Measurements from ENCODE around the gene TNFSF12. TPM values are rescaled to one million over a fixed set of nuclear protein-coding genes. Genes with fewer than 3 reads are reported as not detected.

The TNFSF12 gene
- total RNA-seq, 1 experiment from 2014 or later, result 7.1 TPM

DNA sequence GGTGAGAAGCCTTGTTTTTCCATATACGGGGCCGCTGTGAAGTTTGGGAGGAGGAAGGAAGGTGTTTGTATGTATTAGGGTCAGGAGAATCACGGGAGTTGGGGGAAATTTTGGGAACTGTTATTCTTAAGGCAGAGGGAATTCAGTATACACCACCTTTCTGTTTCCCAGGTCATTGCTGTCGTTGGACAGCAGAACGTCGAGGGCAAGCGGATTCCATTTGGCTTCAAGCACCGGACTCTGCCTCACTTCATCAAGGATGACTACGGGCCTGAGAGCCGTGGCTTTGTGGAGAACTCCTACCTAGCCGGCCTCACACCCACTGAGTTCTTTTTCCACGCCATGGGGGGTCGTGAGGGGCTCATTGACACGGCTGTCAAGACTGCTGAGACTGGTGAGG, 47.1 kb upstream of the TNFSF12 start:
- H3K36me3 Mint-ChIP-seq (ENCODE audit: insufficient read depth in 1 of 3, low read depth in 3 of 3), result peaks cover 73 to 93% (median 90%) of the 10 kb centered on the region in 3 experiments
- no peaks in the 10 kb centered on the region for H4K20me1 ChIP-seq (ENCODE audit: control insufficient read depth, insufficient read depth, insufficient read length)
- no peaks in the 10 kb centered on the region for H3K27me3 Mint-ChIP-seq (ENCODE audit: low read depth)
- no peak overlapping the region for H2BK120ac ChIP-seq (ENCODE audit: low read depth, low read length, poor library complexity, severe bottlenecking)
- no peaks in the 10 kb centered on the region for H3K9me3 Mint-ChIP-seq
- H4K8ac ChIP-seq (replicated peaks; ENCODE audit: insufficient read length, low read depth, low read length), result no peak overlapping the region
- H3K9ac ChIP-seq (ENCODE audit: extremely low read depth, insufficient read length, low read length), result no peak overlapping the region
- no peaks in the 10 kb centered on the region for H3K4me1 Mint-ChIP-seq
- no peaks in the 10 kb centered on the region for H3K9me3 ChIP-seq (ENCODE audit: control insufficient read depth, low read depth, low read length)
- H3T11ph ChIP-seq (ENCODE audit: low read length), result no peak overlapping the region
- no peak overlapping the region for H2AFZ ChIP-seq (ENCODE audit: low read length)
- no peak overlapping the region for H3K27ac ChIP-seq (ENCODE audit: insufficient read length, low read depth, low read length)
- no peak overlapping the region for H3K14ac ChIP-seq (ENCODE audit: insufficient read depth, low read length)
- no peak overlapping the region for H3K23ac ChIP-seq (ENCODE audit: insufficient read length, low read depth, low read length)
- no peak overlapping the region for H3K4me3 Mint-ChIP-seq
- no peak overlapping the region for H2AK5ac ChIP-seq (ENCODE audit: insufficient read length, low read length)
- 100% methylated on average over 1 of the region's 14 CpGs for WGBS (ENCODE audit: extremely low coverage, insufficient read length, low lambda C conversion rate)
- H3K18ac ChIP-seq (ENCODE audit: insufficient read length, low read depth, low read length), result no peak overlapping the region
- H2BK5ac ChIP-seq (ENCODE audit: insufficient read length, low read length), result no peak overlapping the region
- H2BK20ac ChIP-seq (ENCODE audit: low read depth, low read length, poor library complexity, severe bottlenecking), result no peak overlapping the region
- H4K91ac ChIP-seq (ENCODE audit: insufficient read length, low read depth, low read length), result no peak overlapping the region
- no peak overlapping the region for H4K5ac ChIP-seq (ENCODE audit: insufficient read length, low read depth, low read length)
- no peaks in the 10 kb centered on the region for H3K79me1 ChIP-seq (ENCODE audit: insufficient read depth, low read depth, low read length, poor library complexity, severe bottlenecking)
- H3K4me2 ChIP-seq (ENCODE audit: insufficient read depth, insufficient read length, low read length), result no peak overlapping the region
- no peak overlapping the region for H3K56ac ChIP-seq (ENCODE audit: insufficient read length, low read depth, low read length)
- no peak overlapping the region for H2BK15ac ChIP-seq (ENCODE audit: low read depth, low read length)
- no peaks in the 10 kb centered on the region for H3K23me2 ChIP-seq (ENCODE audit: insufficient read length, low read depth, low read length, poor library complexity, severe bottlenecking)
- 0 out of 2 replicates have a peak, but pooled peaks cover 1% of the 10 kb centered on the region for H3K79me2 ChIP-seq (ENCODE audit: insufficient read depth, low read length)
- no peaks in the 10 kb centered on the region for H3K4me1 ChIP-seq (ENCODE audit: insufficient read depth, low read length)
- H3K4ac ChIP-seq (ENCODE audit: low read depth, low read length), result no peak overlapping the region
- H2BK12ac ChIP-seq (ENCODE audit: insufficient read length, low read depth, low read length), result no peak overlapping the region
- DNase-seq, result no peak
- TF ChIP-seq, protein P1, sequence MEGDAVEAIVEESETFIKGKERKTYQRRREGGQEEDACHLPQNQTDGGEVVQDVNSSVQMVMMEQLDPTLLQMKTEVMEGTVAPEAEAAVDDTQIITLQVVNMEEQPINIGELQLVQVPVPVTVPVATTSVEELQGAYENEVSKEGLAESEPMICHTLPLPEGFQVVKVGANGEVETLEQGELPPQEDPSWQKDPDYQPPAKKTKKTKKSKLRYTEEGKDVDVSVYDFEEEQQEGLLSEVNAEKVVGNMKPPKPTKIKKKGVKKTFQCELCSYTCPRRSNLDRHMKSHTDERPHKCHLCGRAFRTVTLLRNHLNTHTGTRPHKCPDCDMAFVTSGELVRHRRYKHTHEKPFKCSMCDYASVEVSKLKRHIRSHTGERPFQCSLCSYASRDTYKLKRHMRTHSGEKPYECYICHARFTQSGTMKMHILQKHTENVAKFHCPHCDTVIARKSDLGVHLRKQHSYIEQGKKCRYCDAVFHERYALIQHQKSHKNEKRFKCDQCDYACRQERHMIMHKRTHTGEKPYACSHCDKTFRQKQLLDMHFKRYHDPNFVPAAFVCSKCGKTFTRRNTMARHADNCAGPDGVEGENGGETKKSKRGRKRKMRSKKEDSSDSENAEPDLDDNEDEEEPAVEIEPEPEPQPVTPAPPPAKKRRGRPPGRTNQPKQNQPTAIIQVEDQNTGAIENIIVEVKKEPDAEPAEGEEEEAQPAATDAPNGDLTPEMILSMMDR (conservative IDR thresholded peaks at IDR 0.05), result no peak
- no peaks in the 10 kb centered on the region for H3K27me3 ChIP-seq (ENCODE audit: insufficient read depth, low read length)
- 0 out of 7 replicates have a peak overlapping the region, but pooled peaks of 1 of the 3 experiments have one; percentile 5 for H3K27ac Mint-ChIP-seq

All from H9 (cell line).